GM23248 (cell line): ENCODE results near the gene GRID2.

Experiments
- EZH2 ChIP-seq: fragments of 200-600 bp; sonication (generic); IDR thresholded peaks from 2 replicates; pipeline ENCODE4 v1.6.1; 2018; ENCODE audit warnings: antibody characterized with exemption, mild to moderate bottlenecking; ENCODE audit not compliant: insufficient read depth, poor library complexity, severe bottlenecking
- EZH2phosphoT487 ChIP-seq: fragments of 200-600 bp; sonication (generic); IDR thresholded peaks from 2 replicates; pipeline ENCODE4 v1.6.1; 2018; ENCODE audit warnings: antibody characterized with exemption, moderate library complexity, mild to moderate bottlenecking, low read depth; ENCODE audit not compliant: insufficient read depth

DNA sequence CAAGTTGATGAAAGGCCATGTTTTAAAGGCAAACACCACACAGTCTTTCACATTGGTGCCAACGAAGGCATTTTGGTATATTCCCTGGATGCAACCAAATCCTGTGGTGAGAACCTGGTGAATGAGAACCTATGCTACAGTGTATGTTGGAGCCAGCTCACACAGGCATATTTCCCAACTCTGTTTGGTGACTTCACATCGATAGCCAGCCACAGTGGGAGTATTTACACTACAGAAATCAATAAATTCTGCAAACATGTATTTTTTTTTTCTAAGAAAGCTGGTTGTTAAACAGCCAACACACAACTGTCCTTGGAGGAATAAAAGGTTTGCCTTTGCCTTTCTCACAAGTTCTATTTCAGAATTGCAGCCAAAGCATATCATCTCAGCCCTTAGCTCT lies 691.0 kb downstream of the GRID2 start:
- TF ChIP-seq EZH2, result no peak
- TF ChIP-seq EZH2phosphoT487, result no peak
